NCI-H2081 (cell line): ENCODE measurements around the gene SPINK9.
"Not testable (repeated sequence)": the region's sequence is repeated elsewhere in the genome, so short reads cannot be mapped to it uniquely, and the experiment has no call there.

Source experiments
- DNase-seq, 2 experiments: peaks; one replicate each; lab custom pipeline; 2025; lab: John Stamatoyannopoulos, UW

The SPINK9 gene

GRCh38 chr5:148335259-148335658 lies at the start of gene SPINK9:
TSS of gene SPINK9 (plus strand) at chr5:148335559. CDS start at chr5:148335614, 55 bp downstream.
- DNase-seq = no peak

GRCh38 chr5:148290271-148291195 lies 44.8 kb upstream of the SPINK9 start:
- DNase-seq = peak; percentile 21 to 30

GRCh38 chr5:148297731-148298130 lies 37.6 kb upstream of the SPINK9 start:
- no peak for DNase-seq

GRCh38 chr5:148306446-148306845 lies 28.9 kb upstream of the SPINK9 start:
- no peak for DNase-seq

GRCh38 chr5:148309019-148309418 lies 26.3 kb upstream of the SPINK9 start:
- DNase-seq = no peak

GRCh38 chr5:148309746-148310145 lies 25.6 kb upstream of the SPINK9 start:
- no peak for DNase-seq

GRCh38 chr5:148311484-148311883 lies 23.9 kb upstream of the SPINK9 start:
- no peak for DNase-seq

- no peak for DNase-seq
These were observed 23.2 kb upstream of the SPINK9 start, which contains the start of gene SPINK7 for GRCh38 chr5:148312153-148312552. TSS of gene SPINK7 (plus strand) at chr5:148312423. CDS start at chr5:148312484, 61 bp downstream.

- DNase-seq = no peak
These were observed 21.2 kb upstream of the SPINK9 start for GRCh38 chr5:148314187-148314586.

- DNase-seq = no peak
These were observed 20.6 kb upstream of the SPINK9 start for GRCh38 chr5:148314731-148315130.

GRCh38 chr5:148320011-148320963 lies 15.1 kb upstream of the SPINK9 start:
- not testable (repeated sequence) for DNase-seq

- DNase-seq = no peak
These were observed 2.0 kb upstream of the SPINK9 start for GRCh38 chr5:148333262-148333849.

GRCh38 chr5:148336704-148337435 lies 1.5 kb downstream of the SPINK9 start:
- no peak for DNase-seq

- DNase-seq = no peak
These were observed 7.1 kb downstream of the SPINK9 start for GRCh38 chr5:148342371-148343045.

GRCh38 chr5:148343046-148343407 lies 7.7 kb downstream of the SPINK9 start:
- no peak for DNase-seq

GRCh38 chr5:148343603-148344487 lies 8.5 kb downstream of the SPINK9 start:
- no peak for DNase-seq

GRCh38 chr5:148347706-148348105 lies 12.3 kb downstream of the SPINK9 start:
- no peak for DNase-seq

GRCh38 chr5:148352696-148353095 lies 17.3 kb downstream of the SPINK9 start:
- DNase-seq = no peak

GRCh38 chr5:148353634-148354033 lies 18.3 kb downstream of the SPINK9 start:
- DNase-seq = no peak

GRCh38 chr5:148364343-148364742 lies 29.0 kb downstream of the SPINK9 start:
- no peak for DNase-seq
